Hematopoietic multipotent progenitor cell treated with erythropoietin and hydrocortisone succinate and interleukin-3 and kit ligand, for 6 days (in vitro differentiated cells): ENCODE results near the gene FGF13.

Experiments
- DNase-seq: peaks from one replicate; pipeline ENCODE4 v3.0.0-alpha.2; 2015

FGF13 gene

GRCh38 chrX:138651494-138651893, 60.0 kb downstream of the FGF13 start:
- DNase-seq = no peak

GRCh38 chrX:138648568-138648967, 62.9 kb downstream of the FGF13 start:
- no peak for DNase-seq

- no peak for DNase-seq
Measured at GRCh38 chrX:138638996-138639395, 72.5 kb downstream of the FGF13 start.
